Measurements from ENCODE around the gene TERB1.
"Not testable (repeated sequence)": the region's sequence is repeated elsewhere in the genome, so short reads cannot be mapped to it uniquely, and the experiment has no call there.

Gene TERB1

DNA sequence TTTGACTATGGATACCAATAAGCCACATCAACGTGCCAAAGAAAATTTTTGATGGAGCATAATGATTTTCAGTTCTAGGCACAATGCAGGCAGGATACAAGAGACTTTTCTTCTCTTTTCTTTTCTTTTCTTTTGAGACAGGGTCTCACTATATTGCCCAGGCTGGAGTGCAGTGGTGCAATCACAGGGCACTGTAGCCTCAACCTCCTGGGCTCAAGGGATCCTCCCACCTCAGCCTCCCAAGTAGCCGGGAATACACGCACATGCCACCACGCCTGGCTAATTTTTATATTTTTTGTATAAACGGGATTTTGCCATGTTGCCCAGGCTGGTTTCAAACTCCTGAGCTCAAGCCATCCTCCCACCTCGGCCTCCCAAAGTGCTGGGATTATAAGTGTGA, 7.4 kb downstream of the TERB1 start:
- H3K79me2 ChIP-seq (ENCODE audit: control insufficient read depth, insufficient read depth, low read length); H3K56ac ChIP-seq (ENCODE audit: low read length); H3K4me1 ChIP-seq (ENCODE audit: control insufficient read depth, low read depth, low read length); H3K23ac ChIP-seq (ENCODE audit: low read length); H3K27ac ChIP-seq (ENCODE audit: low read depth, low read length); H3K9ac ChIP-seq (ENCODE audit: low read length); H3K36me3 ChIP-seq (ENCODE audit: control insufficient read depth, insufficient read depth, low read length); H3K79me1 ChIP-seq (ENCODE audit: low read length); H2BK15ac ChIP-seq (replicated peaks; ENCODE audit: low read depth); H2BK5ac ChIP-seq (ENCODE audit: low read length); H3K18ac ChIP-seq (ENCODE audit: low read length); H3K4me2 ChIP-seq (ENCODE audit: low read length); H3K27me3 ChIP-seq (ENCODE audit: insufficient read depth, low read length, poor library complexity); H4K8ac ChIP-seq (ENCODE audit: low read depth, low read length); H3K4me3 ChIP-seq (ENCODE audit: low read length); H4K5ac ChIP-seq (ENCODE audit: low read length); H2BK120ac ChIP-seq (ENCODE audit: low read depth, low read length); DNase-seq; H3K4ac ChIP-seq (ENCODE audit: low read depth, low read length); H2AK5ac ChIP-seq (ENCODE audit: low read length): not testable (repeated sequence)
- WGBS (ENCODE audit: extremely low coverage, insufficient coverage, low lambda C conversion rate) = no CpG with 5 or more reads among the region's 6 CpGs

DNA sequence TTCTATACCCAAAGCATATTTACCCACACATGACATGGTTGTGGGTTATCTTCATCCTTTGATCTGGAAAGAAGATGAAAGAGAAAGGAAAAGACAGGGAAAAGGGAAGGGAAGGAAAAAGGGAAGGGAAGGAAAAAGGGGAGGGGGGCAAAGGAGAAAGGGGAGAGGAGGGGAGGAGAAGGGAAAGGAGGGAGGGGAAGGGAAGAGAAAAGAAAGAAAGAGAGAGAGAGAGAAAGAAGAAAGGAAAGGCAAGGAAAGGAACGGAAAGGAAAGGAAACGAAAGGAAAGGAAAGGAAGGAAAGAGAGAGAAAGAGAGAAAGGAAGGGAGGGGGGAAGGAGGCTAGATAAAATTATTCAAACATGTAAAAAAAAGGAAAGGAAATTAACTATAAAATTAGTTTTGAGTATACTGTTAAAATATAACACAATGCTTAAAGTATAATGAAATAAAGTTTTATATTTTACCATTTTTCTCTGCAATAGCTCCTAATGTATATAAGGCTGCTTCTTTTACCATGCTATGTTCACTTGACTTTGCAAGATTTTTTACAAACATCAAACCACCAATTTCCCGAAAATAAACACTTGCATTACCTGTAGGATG, 11.2 kb downstream of the TERB1 start:
- no peak overlapping the region for H4K5ac ChIP-seq (ENCODE audit: low read length)
- H4K8ac ChIP-seq (ENCODE audit: low read depth, low read length) = no peak overlapping the region
- no peaks in the 10 kb centered on the region for H3K27me3 ChIP-seq (ENCODE audit: insufficient read depth, low read length, poor library complexity)
- no peak overlapping the region for H2BK120ac ChIP-seq (ENCODE audit: low read depth, low read length)
- no peak overlapping the region for H3K56ac ChIP-seq (ENCODE audit: low read length)
- no peak overlapping the region for H3K4me2 ChIP-seq (ENCODE audit: low read length)
- H3K4ac ChIP-seq (ENCODE audit: low read depth, low read length) = no peak overlapping the region
- H3K79me2 ChIP-seq (ENCODE audit: control insufficient read depth, insufficient read depth, low read length) = no peaks in the 10 kb centered on the region
- H3K23ac ChIP-seq (ENCODE audit: low read length) = no peak overlapping the region
- H2AK5ac ChIP-seq (ENCODE audit: low read length) = no peak overlapping the region
- no peak overlapping the region for H3K4me3 ChIP-seq (ENCODE audit: low read length)
- no peaks in the 10 kb centered on the region for H3K4me1 ChIP-seq (ENCODE audit: control insufficient read depth, low read depth, low read length)
- H2BK15ac ChIP-seq (replicated peaks; ENCODE audit: low read depth) = no peak overlapping the region
- DNase-seq = no peak
- no peaks in the 10 kb centered on the region for H3K36me3 ChIP-seq (ENCODE audit: control insufficient read depth, insufficient read depth, low read length)
- no peak overlapping the region for H3K9ac ChIP-seq (ENCODE audit: low read length)
- no peak overlapping the region for H2BK5ac ChIP-seq (ENCODE audit: low read length)
- no peak overlapping the region for H3K18ac ChIP-seq (ENCODE audit: low read length)
- no peak overlapping the region for H3K27ac ChIP-seq (ENCODE audit: low read depth, low read length)
- H3K79me1 ChIP-seq (ENCODE audit: low read length) = no peaks in the 10 kb centered on the region
- WGBS (ENCODE audit: extremely low coverage, insufficient coverage, low lambda C conversion rate) = no CpG with 5 or more reads among the region's 3 CpGs

DNA sequence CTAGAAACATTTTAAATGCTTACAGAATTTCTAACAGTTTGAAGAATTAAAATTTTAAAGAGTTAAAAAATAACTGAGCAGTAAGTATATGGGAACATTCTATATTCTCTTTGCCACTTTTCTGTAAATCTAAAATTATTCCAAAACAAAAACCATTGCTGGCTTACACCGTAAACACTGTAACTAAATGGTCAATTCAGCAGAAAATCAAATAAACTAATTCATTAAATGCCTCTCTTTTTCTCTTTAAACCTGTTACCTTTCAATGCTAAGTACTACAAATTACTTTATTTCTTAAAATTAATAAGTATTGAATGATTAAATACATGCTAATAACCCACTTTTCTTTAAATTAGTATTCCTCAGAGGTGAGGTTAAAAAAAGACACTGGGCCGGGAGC, 14.0 kb downstream of the TERB1 start:
- H3K4me3 ChIP-seq (ENCODE audit: low read length) = no peak overlapping the region
- H3K9ac ChIP-seq (ENCODE audit: low read length) = no peak overlapping the region
- no peak overlapping the region for H4K5ac ChIP-seq (ENCODE audit: low read length)
- H2BK15ac ChIP-seq (replicated peaks; ENCODE audit: low read depth) = no peak overlapping the region
- no peak overlapping the region for H3K27ac ChIP-seq (ENCODE audit: low read depth, low read length)
- no peak overlapping the region for H2BK5ac ChIP-seq (ENCODE audit: low read length)
- no peak overlapping the region for H3K4ac ChIP-seq (ENCODE audit: low read depth, low read length)
- H3K79me2 ChIP-seq (ENCODE audit: control insufficient read depth, insufficient read depth, low read length) = no peaks in the 10 kb centered on the region
- no peaks in the 10 kb centered on the region for H3K27me3 ChIP-seq (ENCODE audit: insufficient read depth, low read length, poor library complexity)
- H3K56ac ChIP-seq (ENCODE audit: low read length) = no peak overlapping the region
- no peak overlapping the region for H2BK120ac ChIP-seq (ENCODE audit: low read depth, low read length)
- no peaks in the 10 kb centered on the region for H3K79me1 ChIP-seq (ENCODE audit: low read length)
- no CpG with 5 or more reads among the region's 2 CpGs for WGBS (ENCODE audit: extremely low coverage, insufficient coverage, low lambda C conversion rate)
- H3K18ac ChIP-seq (ENCODE audit: low read length) = no peak overlapping the region
- no peak overlapping the region for H4K8ac ChIP-seq (ENCODE audit: low read depth, low read length)
- H3K36me3 ChIP-seq (ENCODE audit: control insufficient read depth, insufficient read depth, low read length) = no peaks in the 10 kb centered on the region
- no peak for DNase-seq
- H3K4me2 ChIP-seq (ENCODE audit: low read length) = no peak overlapping the region
- no peak overlapping the region for H2AK5ac ChIP-seq (ENCODE audit: low read length)
- no peaks in the 10 kb centered on the region for H3K4me1 ChIP-seq (ENCODE audit: control insufficient read depth, low read depth, low read length)
- no peak overlapping the region for H3K23ac ChIP-seq (ENCODE audit: low read length)

DNA sequence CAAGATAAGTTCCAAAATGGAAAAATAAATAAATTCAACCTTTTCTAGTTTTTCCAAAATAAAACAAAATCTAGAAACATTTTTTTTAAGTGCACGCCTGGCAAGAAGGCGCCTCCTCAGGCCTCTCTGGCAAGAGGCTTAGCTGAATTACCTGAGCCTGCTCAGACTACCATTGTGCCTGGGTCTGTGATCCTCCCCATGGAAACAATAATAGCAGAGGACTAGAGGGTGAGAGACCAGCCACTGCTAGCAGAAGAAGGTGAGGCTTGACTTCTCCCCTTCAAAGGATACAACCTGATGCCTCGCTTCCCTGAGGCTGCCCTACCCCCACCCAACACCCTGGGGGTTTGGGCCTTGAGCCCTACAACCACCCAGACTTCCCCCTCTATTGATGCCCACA, 14.8 kb downstream of the TERB1 start:
- Histone ChIP-seq H2AK5ac (ENCODE audit: low read length) (no peak overlapping the region), H2BK120ac (ENCODE audit: low read depth, low read length) (no peak overlapping the region), H3K79me1 (ENCODE audit: low read length) (no peaks in the 10 kb centered on the region), H3K27ac (ENCODE audit: low read depth, low read length) (no peak overlapping the region), H3K56ac (ENCODE audit: low read length) (no peak overlapping the region), H3K4me3 (ENCODE audit: low read length) (no peak overlapping the region), H2BK15ac (replicated peaks; ENCODE audit: low read depth) (no peak overlapping the region), H4K5ac (ENCODE audit: low read length) (no peak overlapping the region), H3K27me3 (ENCODE audit: insufficient read depth, low read length, poor library complexity) (no peaks in the 10 kb centered on the region), H3K18ac (ENCODE audit: low read length) (no peak overlapping the region), H3K4me2 (ENCODE audit: low read length) (no peak overlapping the region), H3K23ac (ENCODE audit: low read length) (no peak overlapping the region), H3K4me1 (ENCODE audit: control insufficient read depth, low read depth, low read length) (no peaks in the 10 kb centered on the region), H3K4ac (ENCODE audit: low read depth, low read length) (no peak overlapping the region), H4K8ac (ENCODE audit: low read depth, low read length) (no peak overlapping the region), H3K9ac (ENCODE audit: low read length) (no peak overlapping the region), H2BK5ac (ENCODE audit: low read length) (no peak overlapping the region), H3K79me2 (ENCODE audit: control insufficient read depth, insufficient read depth, low read length) (no peaks in the 10 kb centered on the region), H3K36me3 (ENCODE audit: control insufficient read depth, insufficient read depth, low read length) (no peaks in the 10 kb centered on the region)
- DNase-seq = peak; percentile 4
- WGBS (ENCODE audit: extremely low coverage, insufficient coverage, low lambda C conversion rate) = no CpG with 5 or more reads among the region's 3 CpGs

DNA sequence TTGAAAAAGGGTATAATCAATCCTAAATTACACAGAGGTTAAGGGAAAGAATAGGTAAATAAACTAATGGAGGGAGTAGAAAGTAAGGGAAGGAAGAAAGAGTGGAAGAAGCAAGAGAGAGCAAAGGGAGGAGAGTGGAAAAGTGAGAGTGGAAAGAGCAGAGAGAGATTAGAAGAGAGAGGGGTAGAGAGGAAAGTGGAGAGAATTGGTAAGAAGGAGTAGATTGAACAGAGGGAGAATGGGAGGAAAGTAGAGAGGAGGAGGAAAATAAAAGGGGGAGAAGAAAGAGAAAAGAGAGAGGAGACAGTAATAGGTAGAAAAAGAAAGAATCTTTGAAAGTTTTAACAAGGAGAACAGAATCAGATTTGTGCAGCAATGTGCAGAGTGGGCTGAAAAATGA, 24.9 kb downstream of the TERB1 start:
- Histone ChIP-seq H3K79me1 (ENCODE audit: low read length) (no peaks in the 10 kb centered on the region), H3K4ac (ENCODE audit: low read depth, low read length) (no peak overlapping the region), H3K4me1 (ENCODE audit: control insufficient read depth, low read depth, low read length) (no peaks in the 10 kb centered on the region), H4K5ac (ENCODE audit: low read length) (no peak overlapping the region), H2AK5ac (ENCODE audit: low read length) (no peak overlapping the region), H3K4me2 (ENCODE audit: low read length) (no peak overlapping the region), H3K4me3 (ENCODE audit: low read length) (no peak overlapping the region), H3K27me3 (ENCODE audit: insufficient read depth, low read length, poor library complexity) (no peaks in the 10 kb centered on the region), H3K36me3 (ENCODE audit: control insufficient read depth, insufficient read depth, low read length) (no peaks in the 10 kb centered on the region), H2BK120ac (ENCODE audit: low read depth, low read length) (no peak overlapping the region), H2BK5ac (ENCODE audit: low read length) (no peak overlapping the region), H3K56ac (ENCODE audit: low read length) (no peak overlapping the region), H3K79me2 (ENCODE audit: control insufficient read depth, insufficient read depth, low read length) (no peaks in the 10 kb centered on the region), H3K9ac (ENCODE audit: low read length) (no peak overlapping the region), H3K23ac (ENCODE audit: low read length) (no peak overlapping the region), H3K18ac (ENCODE audit: low read length) (no peak overlapping the region), H2BK15ac (replicated peaks; ENCODE audit: low read depth) (no peak overlapping the region), H3K27ac (ENCODE audit: low read depth, low read length) (no peak overlapping the region), H4K8ac (ENCODE audit: low read depth, low read length) (no peak overlapping the region)
- no peak for DNase-seq

DNA sequence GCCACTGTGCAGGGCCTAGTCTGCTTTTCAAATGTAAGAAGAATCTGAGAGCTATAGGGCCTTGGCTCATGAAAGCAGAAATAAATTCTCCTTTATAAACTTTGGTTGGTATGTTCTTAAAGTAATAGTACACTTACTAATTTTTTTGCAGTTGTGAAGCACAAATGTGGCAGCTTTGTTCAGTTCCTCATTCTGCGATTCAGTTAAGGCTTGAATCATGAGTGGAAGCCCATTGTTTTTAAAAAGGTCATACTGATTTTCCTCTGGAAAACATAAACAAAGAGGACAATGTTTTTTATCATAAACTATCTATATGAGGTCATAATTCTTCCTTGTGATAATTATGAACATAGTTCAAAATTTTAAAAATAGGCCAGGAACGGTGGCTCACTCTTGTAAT, 26.4 kb downstream of the TERB1 start:
- no CpG with 5 or more reads among the region's 2 CpGs for WGBS (ENCODE audit: extremely low coverage, insufficient coverage, low lambda C conversion rate)

More for the DNA sequence above, 26.4 kb downstream of the TERB1 start:
- Histone ChIP-seq H3K79me1 (ENCODE audit: low read length) (no peaks in the 10 kb centered on the region), H3K79me2 (ENCODE audit: control insufficient read depth, insufficient read depth, low read length) (no peaks in the 10 kb centered on the region), H4K8ac (ENCODE audit: low read depth, low read length) (no peak overlapping the region), H3K56ac (ENCODE audit: low read length) (no peak overlapping the region), H3K4me2 (ENCODE audit: low read length) (no peak overlapping the region), H4K5ac (ENCODE audit: low read length) (no peak overlapping the region), H3K23ac (ENCODE audit: low read length) (no peak overlapping the region), H3K4me3 (ENCODE audit: low read length) (no peak overlapping the region), H3K9ac (ENCODE audit: low read length) (no peak overlapping the region), H2BK5ac (ENCODE audit: low read length) (no peak overlapping the region), H3K36me3 (ENCODE audit: control insufficient read depth, insufficient read depth, low read length) (no peaks in the 10 kb centered on the region), H3K4me1 (ENCODE audit: control insufficient read depth, low read depth, low read length) (no peaks in the 10 kb centered on the region), H3K27me3 (ENCODE audit: insufficient read depth, low read length, poor library complexity) (no peaks in the 10 kb centered on the region), H3K4ac (ENCODE audit: low read depth, low read length) (no peak overlapping the region), H2BK15ac (replicated peaks; ENCODE audit: low read depth) (no peak overlapping the region), H2BK120ac (ENCODE audit: low read depth, low read length) (no peak overlapping the region), H3K18ac (ENCODE audit: low read length) (no peak overlapping the region), H2AK5ac (ENCODE audit: low read length) (no peak overlapping the region), H3K27ac (ENCODE audit: low read depth, low read length) (no peak overlapping the region)
- no peak for DNase-seq
